Ecto neural progenitor cell (in vitro differentiated cells): ENCODE results near the gene ADM2.
"Not testable (repeated sequence)": the region's sequence is repeated elsewhere in the genome, so short reads cannot be mapped to it uniquely, and the experiment has no call there.

Experiments used
- DNase-seq: peaks from one replicate; pipeline ENCODE4 v3.0.0-alpha.2; 2018; ENCODE audit warnings: low spot score

Gene ADM2

GRCh38 chr22:50525858-50526107 is 44.4 kb downstream of the ADM2 start:
- no peak for DNase-seq

DNA sequence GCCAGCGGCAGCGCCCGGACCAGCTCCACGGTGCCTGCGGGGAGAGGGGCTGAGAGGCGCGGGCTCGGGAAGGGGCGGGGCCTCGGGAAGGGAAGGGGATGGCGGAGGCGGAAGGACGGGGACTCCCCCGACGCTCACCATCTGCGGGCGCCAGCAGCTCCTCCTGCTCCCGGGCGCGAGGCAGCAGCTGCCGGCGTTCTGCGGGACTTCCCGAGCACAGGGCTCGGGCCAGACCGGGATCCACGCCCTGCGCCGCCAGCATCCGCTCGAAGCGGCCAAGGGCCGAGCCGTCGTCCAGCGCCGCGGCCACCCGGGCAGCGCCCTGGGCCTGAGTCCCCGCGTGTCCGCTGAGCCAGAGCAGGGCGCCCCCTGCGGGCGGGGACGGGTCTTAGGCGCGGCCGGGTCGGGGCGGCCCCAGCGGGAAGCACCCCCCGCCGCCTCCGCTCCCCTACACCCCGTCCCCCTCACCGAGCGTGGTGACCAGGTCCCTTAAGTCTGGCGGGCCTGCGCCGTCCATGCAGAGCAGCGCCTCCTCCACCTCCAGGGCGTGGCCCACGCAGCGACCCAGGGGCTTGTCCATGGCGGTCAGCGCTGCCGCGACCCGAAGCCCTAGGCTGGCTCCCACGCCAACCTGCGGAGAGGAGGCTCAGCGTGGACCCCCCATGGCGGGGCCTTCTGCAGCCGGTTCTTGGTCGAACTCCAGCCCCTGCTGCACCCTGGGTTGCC is 44.9 kb downstream of the ADM2 start:
- peak; percentile 86 for DNase-seq

DNA sequence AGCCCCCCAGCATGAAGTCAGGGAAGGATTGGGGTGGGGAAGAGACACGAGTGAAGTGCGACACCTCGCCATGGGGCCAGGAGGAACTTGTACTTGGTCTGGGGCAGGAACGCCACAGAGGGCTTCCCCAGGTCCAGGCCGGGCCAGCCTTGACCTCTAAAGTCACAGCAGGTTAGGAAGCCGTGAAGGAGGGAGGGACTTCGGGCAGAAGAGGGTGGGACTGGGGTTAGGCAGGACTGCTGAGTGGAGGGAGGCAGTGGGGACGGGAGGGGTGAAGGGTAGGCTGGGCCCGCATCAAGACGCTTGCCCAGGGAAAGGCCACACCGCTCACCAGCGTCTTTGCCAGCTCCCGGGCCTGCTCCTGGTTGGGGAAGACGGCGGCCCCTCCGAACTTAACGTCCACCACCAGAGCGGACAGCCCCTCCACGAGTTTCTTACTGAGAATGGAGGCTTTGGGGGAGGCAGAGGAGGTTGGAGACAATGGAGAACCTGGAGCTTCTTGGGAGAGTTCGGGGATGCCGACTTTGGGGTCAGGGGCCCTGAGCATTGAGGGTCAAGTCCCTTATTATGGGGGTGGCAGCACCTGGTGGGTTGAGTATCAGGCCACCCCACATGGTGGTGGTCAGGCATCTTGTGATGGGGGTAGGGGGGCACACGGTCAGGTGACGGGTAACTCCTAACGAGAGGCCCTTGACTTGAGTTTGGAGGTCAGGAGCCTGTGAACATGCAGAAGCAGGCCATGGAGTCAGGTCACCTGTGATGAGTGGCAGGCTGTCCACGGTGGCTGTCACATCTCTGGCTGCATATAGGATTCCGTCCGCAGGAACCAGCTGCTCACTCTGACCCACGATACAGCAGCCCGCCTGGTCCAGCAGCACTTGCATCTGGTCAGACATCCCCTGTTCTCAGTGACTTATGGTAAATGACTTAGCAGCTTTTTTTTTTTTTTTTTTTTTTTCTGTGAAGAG is 45.8 kb downstream of the ADM2 start:
- no peak for DNase-seq

DNA sequence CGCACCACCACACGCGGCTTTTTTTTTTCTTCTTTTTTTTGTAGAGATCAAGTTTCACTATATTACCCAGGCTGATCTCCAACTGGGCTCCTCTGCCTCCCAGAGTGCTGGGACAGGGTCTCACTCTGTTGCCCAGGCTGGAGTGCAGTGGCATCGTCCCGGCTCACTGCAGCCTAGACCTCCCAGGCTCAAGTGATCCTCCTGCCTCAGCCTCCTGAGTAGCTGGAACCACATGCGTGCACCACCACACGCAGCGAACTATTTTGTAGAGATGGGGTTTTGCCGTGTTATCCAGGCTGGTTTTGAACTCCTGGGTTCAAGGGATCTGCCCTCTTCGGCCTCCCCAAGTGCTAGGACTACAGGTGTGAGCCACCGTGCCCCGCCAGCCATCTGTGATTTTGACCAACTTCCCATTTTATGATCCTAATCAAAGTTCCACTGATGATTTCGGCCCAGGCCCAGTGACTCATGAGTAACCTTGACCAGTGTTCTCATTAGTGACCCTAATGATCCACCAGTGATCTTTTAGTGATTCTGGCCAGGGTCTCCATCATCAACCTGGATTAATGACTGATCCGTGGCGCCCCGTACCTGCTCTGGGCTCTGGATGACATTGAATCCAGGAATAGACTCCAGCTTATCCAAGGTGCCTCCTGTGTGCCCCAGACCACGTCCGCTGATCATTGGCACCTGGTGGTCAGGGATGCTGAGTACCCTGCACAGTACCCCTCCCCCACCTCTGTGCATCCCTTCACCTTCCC is 46.8 kb downstream of the ADM2 start:
- DNase-seq = no peak

DNA sequence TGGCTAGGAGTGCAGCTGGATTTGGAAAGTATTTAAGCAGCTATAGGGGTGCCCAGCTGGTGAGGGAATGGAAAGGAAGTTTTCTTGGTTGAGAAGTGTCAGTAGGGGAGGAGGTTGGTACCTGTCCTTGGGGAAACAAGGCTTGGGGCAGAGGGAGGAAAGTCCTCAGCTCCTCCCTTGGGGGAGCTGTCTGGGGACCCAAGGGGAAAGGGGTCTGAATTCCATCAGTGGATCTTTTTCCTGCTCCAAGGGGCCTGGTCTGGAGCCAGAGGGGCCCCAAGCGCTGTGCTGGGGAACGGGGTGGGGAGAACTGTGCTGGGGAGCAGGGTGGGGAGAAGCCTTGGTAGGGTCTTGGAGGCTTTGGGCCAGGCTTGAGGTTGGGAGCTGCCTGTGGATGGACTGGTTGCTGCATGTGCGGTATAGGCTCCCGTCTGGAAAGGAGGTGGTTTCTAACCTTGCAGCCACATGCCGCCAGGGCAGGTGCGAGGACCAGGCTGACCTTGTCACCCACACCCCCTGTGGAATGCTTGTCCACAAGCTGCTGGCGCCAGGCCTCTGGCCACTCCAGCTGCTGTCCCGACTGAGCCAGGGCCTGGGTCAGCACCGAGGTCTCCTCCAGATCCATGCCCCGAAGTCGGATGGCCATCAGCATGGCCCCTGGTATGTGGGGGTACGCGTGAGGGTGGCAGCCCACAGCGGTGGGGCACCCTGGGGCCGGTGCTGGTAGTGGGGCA is 47.5 kb downstream of the ADM2 start:
- no peak for DNase-seq

- DNase-seq = no peak
Measured at GRCh38 chr22:50529416-50529896, 48.1 kb downstream of the ADM2 start.

DNA sequence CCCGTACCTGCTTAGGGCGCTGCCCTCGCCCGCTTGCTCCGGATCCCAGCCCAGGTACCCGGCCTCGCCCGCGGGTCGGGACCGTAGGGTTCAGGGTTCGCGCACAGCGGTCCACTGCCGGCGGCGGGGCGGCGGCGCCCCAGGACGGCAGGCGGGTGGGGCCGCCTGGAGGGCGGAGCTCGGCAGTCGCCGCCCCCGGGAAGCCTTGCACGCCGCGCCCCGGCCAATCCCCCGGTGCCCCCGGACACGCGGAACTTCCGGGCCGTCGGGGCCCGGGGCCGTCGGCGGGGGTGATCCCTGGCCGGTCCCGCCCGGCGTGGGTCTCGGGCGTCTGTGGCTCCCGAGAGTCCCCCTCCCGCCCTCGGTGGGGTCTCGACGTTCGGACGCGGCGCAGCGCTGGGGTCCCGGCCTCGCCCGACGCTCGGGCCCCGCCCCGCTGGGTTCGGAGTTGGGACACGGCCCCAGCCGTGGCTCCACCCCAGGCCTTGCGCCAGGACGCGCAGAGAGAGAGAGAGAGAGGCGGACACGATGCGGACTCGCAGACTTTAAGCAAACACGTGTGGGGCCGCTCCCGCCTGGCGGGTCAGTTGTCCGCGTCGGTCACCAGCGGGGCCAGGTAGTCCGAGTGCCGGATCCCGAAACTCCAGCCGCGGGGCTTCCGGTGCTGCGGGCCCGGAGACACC is 48.7 kb downstream of the ADM2 start, which contains the start of gene TYMP:
Gene TYMP, minus strand, starts transcription at position 116 of the 683 bp plus-strand sequence. CDS start 303 bp downstream, outside the sequence.
- DNase-seq = no peak

- no peak for DNase-seq
Measured at GRCh38 chr22:50530580-50530876, 49.2 kb downstream of the ADM2 start.

- peak; percentile 78 for DNase-seq
Measured at GRCh38 chr22:50530877-50531545, 49.7 kb downstream of the ADM2 start.

DNA sequence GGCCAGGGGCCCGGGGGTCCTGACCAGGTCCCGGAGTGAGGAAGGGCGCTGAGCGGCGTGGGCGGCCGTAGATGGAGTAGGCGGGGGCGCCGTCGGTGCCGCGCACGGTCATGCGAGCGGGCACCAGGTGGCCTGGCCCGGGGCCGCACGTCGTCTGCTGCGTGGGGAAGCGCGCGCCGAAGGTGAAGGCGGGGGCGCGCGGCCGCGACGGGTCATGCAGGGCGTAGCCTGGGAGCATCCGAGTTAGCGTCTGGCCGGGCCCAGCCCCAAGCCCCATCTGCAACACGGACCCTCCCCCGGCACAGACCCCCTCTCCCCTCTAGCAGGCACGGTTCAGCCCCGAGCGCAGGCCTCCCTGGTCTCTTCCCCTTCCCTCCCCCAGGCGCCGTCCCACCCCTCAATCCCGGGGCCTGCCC is 50.2 kb downstream of the ADM2 start:
- DNase-seq = no peak

DNA sequence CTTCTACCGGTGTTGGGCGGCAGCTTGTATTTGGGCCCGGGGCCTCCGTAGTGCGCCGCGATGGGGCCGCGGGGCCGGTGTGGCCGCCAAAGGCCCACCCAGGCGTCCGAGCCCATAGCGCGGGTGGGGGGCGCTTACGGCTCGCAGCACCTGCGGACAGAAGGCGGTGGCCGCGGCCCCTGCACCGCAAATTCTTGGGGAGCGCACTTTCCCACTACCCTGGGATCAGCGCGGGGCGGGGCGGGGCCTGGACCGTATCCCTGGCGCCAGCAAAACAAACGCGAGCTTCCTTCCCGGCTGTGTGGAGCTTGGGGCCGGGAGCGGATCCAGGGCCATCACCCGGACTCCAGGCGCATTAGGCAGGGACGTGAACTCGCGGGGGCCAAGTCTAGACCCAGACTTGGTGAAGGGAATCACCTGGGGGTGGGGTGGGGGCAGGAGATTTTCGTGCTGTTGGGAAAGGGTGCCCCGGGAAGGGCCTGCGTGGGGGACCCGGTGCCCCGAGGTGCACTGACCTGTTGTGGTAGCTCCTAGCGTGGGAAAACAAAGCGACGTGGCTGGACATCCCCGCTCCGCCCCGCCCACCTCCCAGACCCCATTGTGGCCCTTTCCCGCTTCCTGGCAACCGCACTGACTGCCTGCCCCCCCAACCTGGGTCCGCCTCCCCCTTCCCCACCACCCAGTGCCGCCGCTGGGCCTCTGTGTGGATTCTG is 50.8 kb downstream of the ADM2 start:
- DNase-seq = peak; percentile 74

DNA sequence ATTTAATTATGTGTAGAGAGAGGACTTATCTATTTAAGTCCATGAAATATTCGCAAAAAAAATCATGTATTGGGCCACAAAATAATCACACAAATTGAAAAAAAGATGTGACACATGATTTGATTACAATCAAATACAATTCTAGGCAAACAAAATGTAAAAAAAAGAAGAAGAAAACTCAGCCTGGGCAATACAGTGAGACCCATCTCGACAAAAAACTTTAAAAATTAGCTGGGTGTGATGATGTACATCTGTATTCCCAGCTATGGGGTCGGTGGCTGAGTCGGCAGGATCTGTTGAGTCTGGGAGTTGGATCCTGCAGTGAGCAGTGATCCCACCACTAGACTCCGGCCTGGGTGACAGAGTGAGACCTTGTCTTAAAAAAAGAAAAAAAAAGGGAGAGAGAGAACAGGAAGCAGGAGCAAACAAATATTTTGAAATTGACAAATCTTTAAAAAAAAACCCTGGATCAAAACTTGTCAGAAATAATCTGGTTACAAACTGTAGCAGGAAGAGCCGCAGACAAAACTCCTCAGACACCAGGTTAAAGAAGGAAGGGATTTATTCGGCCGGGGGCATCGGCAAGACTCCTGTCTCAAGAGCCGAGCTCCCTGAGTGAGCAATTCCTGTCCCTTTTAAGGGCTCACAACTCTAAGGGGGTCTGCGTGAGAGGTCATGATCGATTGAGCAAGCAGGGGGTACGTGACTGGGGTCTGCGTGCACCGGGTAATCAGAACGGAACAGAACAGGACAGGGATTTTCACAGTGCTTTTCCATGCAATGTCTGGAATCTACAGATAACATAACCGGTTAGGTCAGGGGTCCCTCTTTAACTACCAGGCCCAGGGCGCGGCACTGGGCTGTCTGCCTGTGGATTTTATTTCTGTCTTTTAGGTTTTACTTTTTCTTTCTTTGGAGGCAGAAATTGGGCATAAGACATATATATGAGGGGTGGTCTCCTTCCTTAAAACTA is 51.8 kb downstream of the ADM2 start:
- no peak for DNase-seq

DNA sequence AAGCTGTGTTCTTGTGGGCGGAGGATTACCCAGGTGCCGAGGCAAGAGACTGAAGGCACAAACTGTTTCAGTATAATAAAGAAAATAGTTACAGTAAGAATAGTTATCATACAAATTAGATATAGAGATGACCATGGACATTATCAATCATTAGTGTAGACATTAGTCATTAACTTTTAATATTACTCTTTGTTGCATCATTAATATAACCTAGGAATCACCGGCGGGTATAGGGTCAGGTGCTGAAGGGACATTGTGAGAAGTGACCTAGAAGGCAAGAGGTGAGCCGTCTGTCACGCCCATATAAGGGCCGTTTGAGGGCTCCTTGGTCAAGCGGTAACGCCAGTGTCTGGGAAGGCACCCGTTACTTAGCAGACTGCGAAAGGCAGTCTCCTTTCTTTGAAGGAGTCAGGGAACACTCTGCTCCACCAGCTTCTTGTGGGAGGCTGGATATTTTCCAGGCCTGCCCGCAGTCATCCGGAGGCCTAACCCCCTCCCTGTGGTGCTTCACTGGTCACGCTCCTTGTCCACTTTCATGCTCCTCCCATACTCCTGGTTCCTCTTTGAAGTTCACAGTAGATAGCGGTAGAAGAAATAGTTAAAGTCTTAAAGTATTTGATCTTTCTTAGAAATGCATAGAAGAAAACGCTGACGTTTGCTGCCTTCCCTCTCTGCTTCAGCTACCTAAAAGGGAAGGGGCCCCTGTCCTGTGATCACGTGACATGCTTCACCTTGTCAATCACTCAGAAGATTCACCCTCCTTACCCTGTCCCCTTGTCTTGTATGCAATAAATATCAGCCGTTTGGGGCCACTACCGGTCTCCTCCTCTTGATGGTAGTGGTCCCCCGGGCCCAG is 52.7 kb downstream of the ADM2 start:
- DNase-seq = not testable (repeated sequence)

- DNase-seq = no peak
Measured at GRCh38 chr22:50535113-50535512, 53.8 kb downstream of the ADM2 start.
